NCI-H2196 treated with DMSO at 0.1 percent for 48 hours (cell line): Measurements from ENCODE around the gene SARNP.
A peak's percentile ranks its signal among the peaks of the same experiment; 100 is the strongest.

Experiments
- DNase-seq: peaks from one replicate; lab custom pipeline; 2025; ENCODE audit not compliant: unreplicated experiment; lab: John Stamatoyannopoulos, UW

Gene SARNP

GRCh38 chr12:55711786-55712553 is 105.6 kb downstream of the SARNP start:
- no peak for DNase-seq

DNA sequence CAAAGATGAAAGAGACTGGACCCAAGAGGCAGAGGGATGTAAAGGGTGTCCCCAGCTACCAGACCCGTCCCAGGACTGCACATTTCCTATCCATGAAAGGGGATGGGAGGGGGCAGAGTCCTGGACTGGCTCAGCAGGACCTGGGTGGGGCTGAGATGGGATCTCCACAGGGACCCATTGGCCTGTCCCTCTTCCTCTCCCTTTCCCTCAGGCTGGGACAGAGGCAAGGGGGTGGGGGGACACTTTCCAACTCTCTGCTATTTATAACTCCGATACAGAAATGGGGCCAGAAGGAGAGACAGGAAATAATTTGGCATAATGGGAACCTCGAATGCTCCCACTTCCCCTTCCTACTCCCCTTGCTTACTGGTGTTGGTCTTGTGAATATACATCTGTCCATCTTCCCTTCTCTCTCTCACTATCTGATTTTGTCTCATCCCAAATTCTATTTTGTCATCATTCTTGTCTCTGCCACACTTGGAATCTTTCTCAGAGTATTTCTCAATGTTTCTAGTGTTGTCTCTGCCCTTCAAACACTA is 108.8 kb downstream of the SARNP start:
- no peak for DNase-seq

DNA sequence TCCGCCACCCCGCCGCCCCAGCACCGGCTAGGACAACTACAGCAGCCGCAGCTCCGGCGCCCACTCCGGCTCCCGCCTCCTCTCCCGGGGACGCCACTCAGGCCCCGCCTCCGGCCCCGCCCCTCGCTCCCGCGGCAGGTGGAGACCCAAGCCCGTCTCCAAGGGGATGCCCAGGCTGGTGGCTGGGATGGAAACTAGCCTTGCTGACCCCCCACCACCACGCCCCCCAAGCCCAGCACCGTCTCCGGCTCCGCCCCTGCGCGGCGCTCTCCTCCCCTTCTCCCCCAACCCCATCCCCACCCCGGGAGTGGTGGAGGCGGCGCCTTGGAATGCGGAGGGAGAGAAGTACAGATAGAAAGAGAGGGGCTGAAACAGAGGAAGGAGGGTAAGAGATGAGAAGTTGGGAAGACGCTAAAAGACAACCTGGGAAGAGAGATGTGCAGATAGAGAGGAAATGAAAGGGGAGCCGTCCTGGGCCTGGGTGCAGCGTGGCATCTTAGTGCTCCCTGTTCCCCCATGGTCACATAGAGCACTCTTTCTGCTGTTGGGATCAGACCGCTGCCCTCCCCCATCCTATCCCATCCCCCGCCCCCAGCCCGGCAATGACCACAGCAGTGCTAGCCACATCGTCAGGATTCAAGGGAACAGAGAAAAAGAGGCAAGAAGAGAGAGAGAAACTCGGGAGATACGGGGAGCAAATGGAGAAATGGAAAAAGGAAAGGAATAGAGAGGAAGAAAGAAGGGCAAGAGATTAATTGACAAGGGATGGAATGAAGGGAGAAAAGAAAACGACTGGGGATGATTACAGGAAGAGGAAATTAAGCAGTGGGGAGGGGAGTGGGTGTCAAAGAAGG is 109.5 kb downstream of the SARNP start, which contains the start of gene ITGA7:
Gene ITGA7, minus strand, starts transcription at position 64 of the 854 bp plus-strand sequence. CDS start 222 bp downstream, outside the sequence.
- peak; percentile 13 for DNase-seq
